Measurements from ENCODE around the gene OR51S1.

DNA sequence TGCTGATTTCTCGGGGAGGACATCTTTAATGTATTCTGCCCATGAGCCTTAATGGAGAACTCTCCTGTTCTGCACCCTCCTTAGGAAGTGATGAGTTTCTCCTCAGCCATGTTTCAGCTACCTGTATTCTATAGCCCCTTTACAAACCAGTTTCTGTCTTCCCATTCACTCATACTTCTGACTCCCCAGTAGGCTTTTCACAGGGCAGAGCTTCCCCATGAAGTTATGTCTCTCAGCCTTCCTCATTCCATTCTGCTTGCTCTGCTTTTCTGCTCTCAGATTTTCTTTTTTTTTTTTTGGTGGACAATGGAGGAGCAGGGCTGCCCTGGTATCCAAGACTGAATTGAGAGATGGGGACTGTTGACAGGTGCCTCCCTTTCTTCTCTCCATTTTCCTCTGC is 40.5 kb downstream of the OR51S1 start:
- TF ChIP-seq EZH2 (IDR thresholded peaks at IDR 0.05; ENCODE audit: borderline replicate concordance, low read depth, low read length, severe bottlenecking) (no peak), MYC (IDR thresholded peaks at IDR 0.05; ENCODE audit: low read depth, low read length) (no peak), POLR2A (IDR thresholded peaks at IDR 0.05; ENCODE audit: low read depth, low read length) (no peak), FOS (IDR thresholded peaks at IDR 0.05; ENCODE audit: borderline replicate concordance, insufficient read depth, low read length) (no peak), JUN (IDR thresholded peaks at IDR 0.05; ENCODE audit: borderline replicate concordance, insufficient read depth, insufficient read length, low read depth) (no peak), POLR2AphosphoS5 (IDR thresholded peaks at IDR 0.05; ENCODE audit: insufficient read depth, low read depth, low read length) (no peak)
- TF ChIP-seq, protein P1, sequence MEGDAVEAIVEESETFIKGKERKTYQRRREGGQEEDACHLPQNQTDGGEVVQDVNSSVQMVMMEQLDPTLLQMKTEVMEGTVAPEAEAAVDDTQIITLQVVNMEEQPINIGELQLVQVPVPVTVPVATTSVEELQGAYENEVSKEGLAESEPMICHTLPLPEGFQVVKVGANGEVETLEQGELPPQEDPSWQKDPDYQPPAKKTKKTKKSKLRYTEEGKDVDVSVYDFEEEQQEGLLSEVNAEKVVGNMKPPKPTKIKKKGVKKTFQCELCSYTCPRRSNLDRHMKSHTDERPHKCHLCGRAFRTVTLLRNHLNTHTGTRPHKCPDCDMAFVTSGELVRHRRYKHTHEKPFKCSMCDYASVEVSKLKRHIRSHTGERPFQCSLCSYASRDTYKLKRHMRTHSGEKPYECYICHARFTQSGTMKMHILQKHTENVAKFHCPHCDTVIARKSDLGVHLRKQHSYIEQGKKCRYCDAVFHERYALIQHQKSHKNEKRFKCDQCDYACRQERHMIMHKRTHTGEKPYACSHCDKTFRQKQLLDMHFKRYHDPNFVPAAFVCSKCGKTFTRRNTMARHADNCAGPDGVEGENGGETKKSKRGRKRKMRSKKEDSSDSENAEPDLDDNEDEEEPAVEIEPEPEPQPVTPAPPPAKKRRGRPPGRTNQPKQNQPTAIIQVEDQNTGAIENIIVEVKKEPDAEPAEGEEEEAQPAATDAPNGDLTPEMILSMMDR (IDR thresholded peaks at IDR 0.05; ENCODE audit: extremely low read depth in 1 of 2, insufficient read depth in 1 of 2, low read depth in 1 of 2, low read length in 2 of 2) = no peak
- TF ChIP-seq, protein P2, sequence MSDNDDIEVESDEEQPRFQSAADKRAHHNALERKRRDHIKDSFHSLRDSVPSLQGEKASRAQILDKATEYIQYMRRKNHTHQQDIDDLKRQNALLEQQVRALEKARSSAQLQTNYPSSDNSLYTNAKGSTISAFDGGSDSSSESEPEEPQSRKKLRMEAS (IDR thresholded peaks at IDR 0.05; ENCODE audit: insufficient read depth, insufficient read length) = no peak

All from endothelial cell of umbilical vein (primary cell).